Activated CD4-positive, CD25-positive, alpha-beta regulatory T cell treated with anti-CD3 and anti-CD28 coated beads, Interleukin-2, amount 50 U/mL, for 16 hours (primary cell): ENCODE data around the gene FAM234B.
"Not testable (repeated sequence)": the region's sequence is repeated elsewhere in the genome, so short reads cannot be mapped to it uniquely, and the experiment has no call there.

ENCODE experiments used
- DNase-seq: peaks from one replicate; pipeline ENCODE4 v3.0.0-alpha.2; 2020; ENCODE audit warnings: low read depth, low spot score

FAM234B gene

GRCh38 chr12:13023811-13024530, 20.2 kb upstream of the FAM234B start:
- DNase-seq = no peak

DNA sequence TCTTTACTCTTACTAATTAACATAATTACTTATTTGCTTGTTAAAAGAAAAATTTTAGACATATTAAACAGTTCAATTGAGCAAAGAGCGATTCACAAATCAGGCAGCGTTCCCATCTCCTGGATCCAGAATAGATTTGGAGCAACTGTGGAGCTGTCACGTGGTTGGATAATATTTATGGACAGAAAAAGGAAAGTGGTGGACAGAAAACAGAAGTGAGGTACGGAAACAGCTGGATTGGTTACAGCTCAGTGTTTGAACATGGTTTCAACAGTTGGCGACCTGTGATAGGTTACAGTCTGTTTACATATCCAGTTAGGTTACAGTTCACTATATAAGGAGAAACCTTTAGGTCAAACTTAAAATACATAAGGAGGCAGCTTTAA, 19.7 kb upstream of the FAM234B start:
- DNase-seq = no peak

DNA sequence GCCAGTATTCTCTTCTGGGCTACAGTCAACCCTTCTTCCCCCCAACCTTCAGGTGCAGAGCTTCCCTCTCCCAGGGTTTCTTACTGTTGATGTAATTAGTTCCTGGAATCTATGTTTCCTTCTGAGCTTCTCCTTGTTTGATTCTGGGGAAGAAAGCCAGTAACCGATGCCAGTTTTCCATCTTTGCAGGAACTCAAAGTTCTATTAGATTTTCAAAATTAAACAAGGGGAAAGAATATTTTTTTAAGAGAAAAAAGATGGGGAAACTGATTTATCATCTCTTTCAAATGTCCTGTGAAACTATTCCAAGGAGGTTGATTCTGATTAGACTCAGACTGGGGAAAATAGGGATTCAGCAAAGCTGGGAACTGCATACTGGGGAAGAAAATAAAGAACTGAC, 17.9 kb upstream of the FAM234B start:
- no peak for DNase-seq

- no peak for DNase-seq
Observed at GRCh38 chr12:13027032-13027431, 17.1 kb upstream of the FAM234B start.

DNA sequence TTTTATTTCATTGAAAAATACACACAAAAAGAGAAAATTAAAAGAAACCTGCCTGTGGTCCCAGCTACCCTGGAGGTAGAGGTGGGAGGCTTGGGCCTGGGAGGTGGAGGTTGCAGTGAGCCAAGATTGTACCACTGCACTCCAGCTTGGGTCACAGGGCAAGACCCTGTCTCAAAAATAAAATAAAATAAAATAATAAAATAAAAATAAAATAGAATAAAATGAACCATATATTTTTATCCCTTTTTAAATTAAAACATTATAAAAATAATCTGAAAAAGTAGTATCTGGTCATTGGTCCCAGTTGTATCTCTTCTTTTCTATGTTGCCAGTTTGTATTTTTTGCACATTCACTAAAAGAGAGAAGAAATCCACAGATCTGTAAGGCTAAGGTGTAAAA, 16.7 kb upstream of the FAM234B start:
- no peak for DNase-seq

- no peak for DNase-seq
Observed at GRCh38 chr12:13028825-13029570, 15.2 kb upstream of the FAM234B start.

- DNase-seq = no peak
Observed at GRCh38 chr12:13030541-13031291, 13.5 kb upstream of the FAM234B start.

DNA sequence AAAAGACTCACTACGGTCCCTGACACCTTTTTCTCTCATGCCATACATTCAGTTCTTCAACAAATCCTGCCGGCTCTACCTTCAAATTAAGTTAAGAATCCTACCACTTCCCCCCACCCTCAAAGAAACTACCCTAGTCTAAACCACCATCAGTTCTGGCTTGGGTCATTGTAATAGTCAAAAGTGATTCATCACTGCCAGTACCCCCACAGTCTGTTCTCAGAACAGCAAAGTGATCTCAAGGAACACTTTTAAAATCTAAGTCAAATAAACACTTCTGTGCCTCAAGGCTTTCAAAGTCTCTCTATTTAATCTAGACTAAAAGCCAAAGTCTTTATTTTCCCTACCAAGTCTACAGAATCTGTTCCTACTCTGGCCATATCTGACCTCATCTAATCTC, 12.0 kb upstream of the FAM234B start:
- DNase-seq = no peak

DNA sequence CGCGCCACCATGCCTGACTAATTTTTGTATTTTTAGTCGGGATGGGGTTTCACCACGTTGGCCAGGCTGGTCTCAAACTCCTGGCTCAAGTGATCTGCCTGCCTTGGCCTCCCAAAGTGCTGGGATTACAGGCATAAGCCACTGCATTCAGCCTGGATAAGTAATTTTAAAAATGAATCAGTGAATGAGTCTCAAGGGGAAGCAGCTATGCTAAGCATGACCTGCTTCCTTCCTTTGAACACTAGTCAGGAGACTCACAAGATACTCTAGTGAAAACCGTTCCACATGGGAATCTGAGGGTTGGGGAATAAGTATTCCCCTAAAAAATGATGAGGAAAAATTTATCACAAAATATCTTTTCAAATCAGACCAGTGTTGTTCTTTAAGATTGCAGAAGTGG, 10.7 kb upstream of the FAM234B start:
- DNase-seq = no peak

DNA sequence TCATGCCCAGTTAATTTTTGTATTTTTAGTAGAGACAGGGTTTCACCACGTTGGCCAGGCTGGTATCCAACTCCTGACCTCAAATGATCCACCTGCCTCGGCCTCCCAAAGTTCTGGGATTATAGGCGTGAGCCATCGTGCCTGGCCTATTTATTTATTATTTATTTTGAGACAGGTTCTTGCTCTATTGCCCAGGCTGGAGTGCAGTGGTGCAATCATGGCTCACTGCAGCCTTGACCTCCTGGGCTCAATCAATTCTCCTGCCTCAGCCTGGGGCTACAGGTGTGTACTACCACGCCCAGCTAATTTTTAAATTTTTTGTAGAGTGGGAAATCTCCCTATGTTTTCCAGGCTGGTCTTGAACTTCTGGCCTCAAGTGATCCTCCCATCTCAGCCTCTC, 8.8 kb upstream of the FAM234B start:
- DNase-seq = not testable (repeated sequence)

DNA sequence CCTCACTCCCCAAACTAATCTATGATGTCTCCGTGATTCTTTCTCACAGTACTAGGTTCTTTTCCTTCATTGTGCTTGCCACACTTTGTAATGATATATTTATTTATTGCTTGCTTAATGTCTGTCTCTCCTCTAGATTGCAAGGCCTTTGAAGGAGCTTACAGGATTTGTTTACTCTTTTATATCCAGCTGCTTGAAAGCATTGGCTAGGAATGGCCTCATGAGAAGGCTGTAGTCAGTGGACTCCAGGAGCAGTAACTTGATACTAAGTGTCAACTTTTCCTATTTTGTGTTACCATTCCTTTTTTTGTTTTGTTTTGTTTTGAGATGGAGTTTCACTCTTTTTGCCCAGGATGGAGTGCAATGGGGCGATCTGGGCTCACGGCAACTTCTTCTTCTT, 7.3 kb upstream of the FAM234B start:
- no peak for DNase-seq

DNA sequence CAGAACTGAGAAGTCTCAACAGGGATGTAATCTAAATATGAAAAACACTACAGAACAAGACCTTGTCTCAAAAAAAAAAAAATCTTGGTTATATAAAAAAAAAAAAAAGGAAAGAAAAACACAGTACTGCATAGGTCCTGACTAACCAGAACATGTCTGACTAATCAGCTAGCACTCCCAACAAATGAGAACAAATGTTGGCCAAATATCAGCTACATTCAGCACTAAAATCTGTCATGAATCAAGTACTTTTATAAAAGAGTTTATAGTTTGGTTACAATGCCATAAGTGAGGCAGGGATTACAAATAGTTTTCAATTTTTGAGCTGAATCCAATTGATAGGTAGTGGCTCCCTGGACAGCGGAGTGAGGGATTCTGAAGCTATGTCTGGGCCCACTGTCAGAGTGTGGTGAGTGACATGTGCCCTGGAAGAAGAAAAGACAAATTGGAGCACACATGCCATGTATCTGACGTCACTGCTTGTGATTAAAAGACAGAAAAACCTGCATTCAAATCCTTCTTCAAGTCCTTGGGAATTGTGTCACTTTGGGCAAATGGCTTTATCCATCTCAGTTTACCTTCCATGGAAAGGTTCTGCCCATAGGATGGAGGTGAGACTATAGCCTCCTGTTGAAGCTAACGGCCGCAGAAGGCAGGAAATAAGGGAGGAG, 5.6 kb upstream of the FAM234B start:
- no peak for DNase-seq

GRCh38 chr12:13039328-13039956, 4.7 kb upstream of the FAM234B start:
- no peak for DNase-seq

GRCh38 chr12:13041224-13041623, 3.0 kb upstream of the FAM234B start:
- DNase-seq = no peak

- DNase-seq = no peak
Observed at GRCh38 chr12:13042666-13043230, 1.4 kb upstream of the FAM234B start.

DNA sequence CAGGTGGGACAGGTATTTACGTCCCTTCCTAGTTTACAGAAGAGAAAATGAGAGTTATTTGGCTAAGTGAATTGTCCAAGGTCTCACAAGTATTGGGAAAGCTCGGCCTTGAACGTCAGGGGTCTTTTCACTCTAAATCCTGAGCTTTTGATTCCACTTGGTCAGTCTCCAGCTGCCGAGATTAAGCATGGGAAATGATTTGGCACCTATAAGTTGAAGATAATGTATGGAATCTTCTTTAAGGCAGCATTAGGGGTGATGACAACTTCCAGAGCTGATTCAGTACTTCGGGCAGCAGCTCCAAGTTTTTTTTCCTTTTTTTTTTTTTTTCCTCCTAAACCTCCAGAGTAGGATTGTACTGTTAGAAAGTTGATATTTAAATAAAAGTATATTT, 722 bp downstream of the FAM234B start:
- DNase-seq = no peak

DNA sequence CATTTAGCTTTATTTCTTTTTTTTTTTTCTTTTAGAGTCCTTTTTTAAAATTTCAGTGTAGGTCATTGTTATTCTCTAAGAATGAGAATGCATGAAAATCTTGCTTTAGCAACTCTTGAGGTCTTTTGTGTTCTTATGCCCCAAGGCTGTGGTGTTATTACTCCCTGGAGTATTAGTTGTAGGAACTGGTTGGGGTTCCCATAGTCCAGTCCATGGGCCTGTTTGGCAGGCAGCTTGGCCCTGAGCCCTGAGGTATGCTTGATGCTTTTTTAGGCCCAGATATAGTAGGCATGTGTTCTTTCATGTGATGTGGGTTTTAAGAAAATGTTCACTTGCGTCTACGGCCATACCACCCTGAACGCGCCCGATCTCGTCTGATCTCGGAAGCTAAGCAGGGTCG, 1.6 kb downstream of the FAM234B start:
- DNase-seq = no peak

- DNase-seq = no peak
Observed at GRCh38 chr12:13046964-13047363, 2.8 kb downstream of the FAM234B start.

- no peak for DNase-seq
Observed at GRCh38 chr12:13049816-13050215, 5.6 kb downstream of the FAM234B start.

DNA sequence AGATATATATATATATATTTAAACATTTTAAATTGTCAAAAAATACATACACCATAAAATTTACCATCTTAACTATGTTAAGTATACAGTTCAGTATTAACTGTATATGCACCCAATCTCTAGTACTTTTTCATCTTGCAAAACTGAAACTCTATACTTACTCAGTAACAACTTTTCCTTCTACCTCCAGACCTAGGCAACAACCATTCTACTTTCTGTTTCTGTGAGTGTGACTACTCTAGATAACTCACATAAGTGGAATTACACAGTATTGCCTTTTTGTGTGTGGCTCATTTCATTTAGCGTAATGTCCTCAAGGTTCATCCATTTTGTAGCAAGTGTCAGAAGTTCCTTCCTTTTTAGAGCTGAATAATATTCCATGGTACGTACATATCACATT, 8.2 kb downstream of the FAM234B start:
- DNase-seq = no peak

GRCh38 chr12:13053617-13054016, 9.4 kb downstream of the FAM234B start:
- not testable (repeated sequence) for DNase-seq
